SK-N-SH treated with all-trans-retinoic acid at 6 μM for 48 hours (cell line): ENCODE data around the gene GABBR2.

Source experiments
- ARNTL ChIP-seq: fragments of 450-650 bp; formaldehyde crosslinking; IDR thresholded peaks from 2 replicates; pipeline ENCODE4 v1.5.0; 2020; ENCODE audit warnings: low read depth, mild to moderate bottlenecking, moderate library complexity, borderline replicate concordance
- CREB5 ChIP-seq: fragments of 250-450 bp; sonication (Bioruptor Pico); IDR thresholded peaks from 2 replicates; pipeline ENCODE4 v1.5.1; 2020; ENCODE audit warnings: low read depth, mild to moderate bottlenecking, moderate library complexity
- CSDC2 ChIP-seq: fragments of 250-450 bp; sonication (Bioruptor Pico); IDR thresholded peaks from 2 replicates; pipeline ENCODE4 v1.5.0; 2020; ENCODE audit warnings: mild to moderate bottlenecking, moderate library complexity
- ESRRG ChIP-seq: fragments of 250-450 bp; sonication (Bioruptor Pico); IDR thresholded peaks from 2 replicates; pipeline ENCODE4 v1.6.1; 2021; ENCODE audit warnings: mild to moderate bottlenecking
- PATZ1 ChIP-seq: fragments of 250-450 bp; sonication (Bioruptor Pico); IDR thresholded peaks from 2 replicates; pipeline ENCODE4 v1.8.0; 2020; ENCODE audit warnings: mild to moderate bottlenecking, moderate library complexity, borderline replicate concordance
- POU6F1 ChIP-seq: fragments of 250-450 bp; sonication (Bioruptor Pico); IDR thresholded peaks from 2 replicates; pipeline ENCODE4 v1.8.0; 2021; ENCODE audit warnings: low read depth, mild to moderate bottlenecking, moderate library complexity, borderline replicate concordance
- RARB ChIP-seq: fragments of 250-450 bp; sonication (Bioruptor Pico); IDR thresholded peaks from 2 replicates; pipeline ENCODE4 v1.8.0; 2021; ENCODE audit warnings: mild to moderate bottlenecking, moderate library complexity
- TCF4 ChIP-seq: fragments of 250-450 bp; sonication (Bioruptor Pico); IDR thresholded peaks from 2 replicates; pipeline ENCODE4 v1.8.0; 2021; ENCODE audit warnings: mild to moderate bottlenecking, moderate library complexity, borderline replicate concordance
- TOX ChIP-seq: fragments of 250-450 bp; sonication (Bioruptor Pico); IDR thresholded peaks from 2 replicates; pipeline ENCODE4 v1.8.0; 2021; ENCODE audit warnings: mild to moderate bottlenecking, moderate library complexity, borderline replicate concordance
- TSHZ2 ChIP-seq: fragments of 250-450 bp; sonication (Bioruptor Pico); IDR thresholded peaks from 2 replicates; pipeline ENCODE4 v1.5.0; 2020; ENCODE audit warnings: mild to moderate bottlenecking, moderate library complexity
- ZFP3 ChIP-seq: fragments of 250-450 bp; sonication (Bioruptor Pico); IDR thresholded peaks from 2 replicates; pipeline ENCODE4 v1.5.0; 2020; ENCODE audit warnings: mild to moderate bottlenecking, moderate library complexity
- ZFP30 ChIP-seq: fragments of 450-650 bp; formaldehyde crosslinking; IDR thresholded peaks from 2 replicates; pipeline ENCODE4 v1.5.0; 2022; ENCODE audit warnings: mild to moderate bottlenecking, moderate library complexity
- ZNF8 ChIP-seq: fragments of 450-650 bp; formaldehyde crosslinking; IDR thresholded peaks from 2 replicates; pipeline ENCODE4 v1.5.0; 2020; ENCODE audit warnings: mild to moderate bottlenecking, moderate library complexity

- no peak for TF ChIP-seq ZFP3 (CRISPR knock-in tag)
- no peak for TF ChIP-seq CREB5 (CRISPR knock-in tag)
- TF ChIP-seq ZNF8 (CRISPR knock-in tag) = no peak
- no peak for TF ChIP-seq ESRRG (CRISPR knock-in tag)
- no peak for TF ChIP-seq POU6F1 (CRISPR knock-in tag)
- TF ChIP-seq ARNTL (CRISPR knock-in tag) = no peak
- no peak for TF ChIP-seq ZFP30
- TF ChIP-seq TSHZ2 (CRISPR knock-in tag) = no peak
- no peak for TF ChIP-seq TCF4
- no peak for TF ChIP-seq RARB (CRISPR knock-in tag)
- no peak for TF ChIP-seq TOX (CRISPR knock-in tag)
- TF ChIP-seq CSDC2 (CRISPR knock-in tag) = no peak
- no peak for TF ChIP-seq PATZ1 (CRISPR knock-in tag)
These were observed 228.5 kb downstream of the GABBR2 start for GRCh38 chr9:98479967-98480847.
